Thoracic aorta (tissue), 2 donors: Measurements from ENCODE around the gene FOXA3. TPM values are rescaled to one million over a fixed set of nuclear protein-coding genes. Genes with fewer than 3 reads are reported as not detected.

Experiments
- ATAC-seq: fragments of 150-250 bp; one replicate; pipeline ENCODE4 v1.8.0; 2017; ENCODE audit warnings: low read depth; ENCODE audit not compliant: insufficient number of reproducible peaks, low FRiP score
- DNase-seq: peaks from one replicate; pipeline ENCODE4 v3.0.0-alpha.2; 2020; ENCODE audit warnings: low spot score
- H3K27ac ChIP-seq, 2 donors: fragments of 200-600 bp; sonication (generic); 1 replicate in 1 of 2; 2 replicates in 1 of 2; pipeline ENCODE4 v1.5.1; 2016; ENCODE audit warnings: mild to moderate bottlenecking in 2 of 2, moderate library complexity in 2 of 2
- H3K27me3 ChIP-seq: fragments of 200-600 bp; sonication (generic); replicated peaks from 2 replicates; pipeline ENCODE4 v1.6.0; 2016; ENCODE audit warnings: mild to moderate bottlenecking; ENCODE audit not compliant: insufficient read depth
- H3K36me3 ChIP-seq: fragments of 200-600 bp; sonication (generic); one replicate; pipeline ENCODE4 v1.5.1; 2016
- H3K4me1 ChIP-seq, 2 donors: fragments of 200-600 bp; sonication (generic); 1 replicate in 1 of 2; 2 replicates in 1 of 2; pipeline versions ENCODE4 v1.5.1 to v1.6.0; 2016; ENCODE audit warnings: low read depth in 2 of 2, mild to moderate bottlenecking in 1 of 2; ENCODE audit not compliant: control insufficient read depth in 1 of 2
- H3K4me3 ChIP-seq: fragments of 200-600 bp; sonication (generic); 2 replicates; pipeline ENCODE4 v1.5.1; 2016; ENCODE audit warnings: mild to moderate bottlenecking
- H3K9me3 ChIP-seq: fragments of 200-600 bp; sonication (generic); 2 replicates; pipeline ENCODE4 v1.5.1; 2016
- total RNA-seq, 2 donors: library from RNA; depleted of rRNA; stranded (reverse); fragments of >200 nt; gene quantifications; one replicate each; pipeline versions ENCODE4 v1.1.0 to v1.2.3, GENCODE V29; 2016
- TF ChIP-seq, protein P1 (sequence below): fragments of 200-600 bp; sonication (generic); IDR thresholded peaks from one replicate; pipeline ENCODE4 v1.5.1; 2019; ENCODE audit warnings: antibody characterized with exemption

The FOXA3 gene
- total RNA-seq, 2 donors from 2014 or later = not detected

DNA sequence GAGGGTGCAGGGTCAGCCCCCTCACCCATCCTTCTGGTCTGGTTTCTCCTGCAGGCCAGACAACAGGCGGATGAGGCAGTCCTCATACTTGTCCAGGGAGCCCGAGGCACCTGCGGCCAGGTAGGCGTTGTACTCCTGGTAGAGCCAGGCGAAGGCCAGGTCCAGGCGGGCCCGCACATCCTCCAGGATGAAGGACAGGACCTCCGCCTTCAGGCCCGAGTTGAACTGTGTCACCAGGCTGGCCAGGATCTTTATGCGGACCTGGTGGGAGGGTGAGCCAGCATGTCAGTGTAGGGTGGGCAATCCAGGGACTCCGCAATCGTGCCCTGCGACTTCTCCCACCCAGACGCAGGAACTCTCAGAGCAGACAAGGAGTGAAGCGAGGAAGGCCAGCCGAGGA is 35.2 kb upstream of the FOXA3 start:
- Histone ChIP-seq H3K9me3 (no peaks in the 10 kb centered on the region), H3K4me3 (no peak overlapping the region), H3K36me3 (peaks cover 87% of the 10 kb centered on the region), H3K27ac (no peak overlapping the region), H3K27me3 (no peaks in the 10 kb centered on the region), H3K4me1 (no peaks in the 10 kb centered on the region)
- no peak for ATAC-seq
- DNase-seq = no peak
- TF ChIP-seq, protein P1, sequence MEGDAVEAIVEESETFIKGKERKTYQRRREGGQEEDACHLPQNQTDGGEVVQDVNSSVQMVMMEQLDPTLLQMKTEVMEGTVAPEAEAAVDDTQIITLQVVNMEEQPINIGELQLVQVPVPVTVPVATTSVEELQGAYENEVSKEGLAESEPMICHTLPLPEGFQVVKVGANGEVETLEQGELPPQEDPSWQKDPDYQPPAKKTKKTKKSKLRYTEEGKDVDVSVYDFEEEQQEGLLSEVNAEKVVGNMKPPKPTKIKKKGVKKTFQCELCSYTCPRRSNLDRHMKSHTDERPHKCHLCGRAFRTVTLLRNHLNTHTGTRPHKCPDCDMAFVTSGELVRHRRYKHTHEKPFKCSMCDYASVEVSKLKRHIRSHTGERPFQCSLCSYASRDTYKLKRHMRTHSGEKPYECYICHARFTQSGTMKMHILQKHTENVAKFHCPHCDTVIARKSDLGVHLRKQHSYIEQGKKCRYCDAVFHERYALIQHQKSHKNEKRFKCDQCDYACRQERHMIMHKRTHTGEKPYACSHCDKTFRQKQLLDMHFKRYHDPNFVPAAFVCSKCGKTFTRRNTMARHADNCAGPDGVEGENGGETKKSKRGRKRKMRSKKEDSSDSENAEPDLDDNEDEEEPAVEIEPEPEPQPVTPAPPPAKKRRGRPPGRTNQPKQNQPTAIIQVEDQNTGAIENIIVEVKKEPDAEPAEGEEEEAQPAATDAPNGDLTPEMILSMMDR = no peak

DNA sequence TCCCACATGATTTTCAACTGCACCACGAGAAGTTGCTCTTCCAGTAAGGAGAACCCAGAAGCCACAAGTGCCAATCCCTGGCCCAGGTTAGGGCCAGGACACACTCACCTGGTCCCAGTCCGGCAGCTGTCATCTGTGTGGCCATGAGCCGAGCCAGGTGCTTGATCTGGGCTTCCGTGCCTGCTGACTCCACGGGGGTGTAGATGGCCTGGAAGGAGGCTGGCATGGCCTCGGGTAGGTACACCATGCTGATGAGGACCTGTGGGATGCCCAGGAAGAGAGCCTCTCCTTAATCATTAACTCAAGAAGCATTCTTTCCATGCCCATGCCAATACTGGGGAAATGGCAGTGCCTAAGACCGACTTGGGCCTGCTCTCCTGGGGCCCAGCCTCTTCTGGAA is 29.2 kb upstream of the FOXA3 start:
- Histone ChIP-seq H3K27me3 (no peaks in the 10 kb centered on the region), H3K27ac (no peak overlapping the region), H3K36me3 (peaks cover 76% of the 10 kb centered on the region), H3K9me3 (no peaks in the 10 kb centered on the region), H3K4me3 (no peak overlapping the region), H3K4me1 (no peaks in the 10 kb centered on the region)
- no peak for ATAC-seq
- no peak for DNase-seq
- TF ChIP-seq, protein P1 = no peak

DNA sequence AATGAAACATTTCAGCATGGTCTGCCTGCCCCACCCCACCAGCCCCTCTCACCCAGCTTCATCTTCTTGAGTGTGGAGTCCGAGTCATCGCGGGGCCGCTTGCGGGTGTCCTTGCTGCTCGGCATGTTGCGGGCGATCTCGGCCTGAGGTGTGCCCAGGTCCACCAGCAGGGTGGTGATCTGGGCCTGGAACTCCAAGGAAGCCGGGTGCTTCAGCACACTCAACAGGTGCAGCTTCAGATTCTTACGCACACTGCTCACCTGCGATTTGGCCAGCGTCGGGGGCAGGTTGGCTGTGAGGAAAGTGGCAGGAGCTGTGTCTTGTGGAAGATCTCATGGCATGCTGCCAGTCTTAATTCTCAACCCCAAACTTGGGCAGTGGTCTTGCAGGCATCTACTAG is 21.9 kb upstream of the FOXA3 start:
- H3K36me3 ChIP-seq = peaks cover 68% of the 10 kb centered on the region
- ATAC-seq = no peak

DNA sequence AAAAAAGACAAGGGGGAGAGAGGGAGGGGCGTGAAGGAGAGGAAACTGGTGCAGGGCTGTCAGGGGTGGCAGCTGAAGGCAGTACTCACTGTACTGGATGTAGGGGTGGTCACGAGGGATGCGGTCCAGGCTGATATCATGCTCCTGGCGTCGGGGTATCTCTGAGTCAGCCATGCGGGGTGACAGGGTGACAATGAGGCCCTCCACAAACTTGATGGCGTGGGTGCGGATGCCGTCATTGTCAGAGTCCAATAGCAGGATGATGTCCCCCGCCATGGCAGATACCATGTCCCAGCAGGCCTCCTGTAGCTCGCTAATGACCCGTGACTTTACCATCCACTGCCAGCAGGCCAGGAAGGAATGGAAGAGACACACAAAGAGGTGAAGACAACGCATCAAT is 16.5 kb upstream of the FOXA3 start:
- DNase-seq (no peak), ATAC-seq (no peak)

More for the DNA sequence above, 21.9 kb upstream of the FOXA3 start:
- no peaks in the 10 kb centered on the region for H3K9me3 ChIP-seq
- DNase-seq = no peak
- TF ChIP-seq, protein P1 = no peak
- H3K4me3 ChIP-seq = no peak overlapping the region
- no peaks in the 10 kb centered on the region for H3K4me1 ChIP-seq
- no peak overlapping the region for H3K27ac ChIP-seq
- H3K27me3 ChIP-seq = no peaks in the 10 kb centered on the region

DNA sequence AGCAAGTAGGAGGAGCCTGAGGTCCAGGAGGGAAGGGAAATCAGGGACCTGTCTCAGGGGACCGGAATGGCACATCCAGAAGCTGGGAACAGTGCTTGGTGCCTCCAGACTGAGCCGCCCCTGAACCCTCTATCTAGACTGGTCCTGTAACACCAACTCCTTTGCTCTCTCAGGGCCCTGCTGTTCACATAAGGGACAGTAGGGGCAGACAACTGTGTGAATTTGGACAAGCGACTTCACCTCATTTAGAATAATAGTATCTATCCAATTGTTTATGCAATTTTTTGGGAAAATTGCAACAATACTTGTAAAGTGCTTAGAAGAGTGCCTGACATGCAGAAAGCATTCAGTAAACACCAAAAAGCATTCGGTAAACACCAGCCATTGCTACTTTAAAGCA is 15.2 kb upstream of the FOXA3 start:
- ATAC-seq = no peak
- no peak overlapping the region for H3K27ac ChIP-seq
- H3K36me3 ChIP-seq = peaks cover 64% of the 10 kb centered on the region
- no peak overlapping the region for H3K4me3 ChIP-seq
- no peaks in the 10 kb centered on the region for H3K4me1 ChIP-seq
- H3K27me3 ChIP-seq = no peaks in the 10 kb centered on the region
- no peaks in the 10 kb centered on the region for H3K9me3 ChIP-seq
- DNase-seq = no peak
- TF ChIP-seq, protein P1 = no peak

More for the DNA sequence above, 16.5 kb upstream of the FOXA3 start:
- Histone ChIP-seq H3K36me3 (peaks cover 73% of the 10 kb centered on the region), H3K9me3 (no peaks in the 10 kb centered on the region), H3K27ac (no peak overlapping the region), H3K27me3 (no peaks in the 10 kb centered on the region), H3K4me3 (no peak overlapping the region), H3K4me1 (no peaks in the 10 kb centered on the region)
- TF ChIP-seq, protein P1 = no peak
